SK-N-SH treated with all-trans-retinoic acid at 6 μM for 48 hours (cell line): ENCODE results near the gene ABCG4.

Experiments used
- ATAC-seq: fragments of 200-7000 bp; cut with Tn5 transposase; 3 replicates; pipeline ENCODE4 v1.9.1; 2020; ENCODE audit warnings: mild to moderate bottlenecking, moderate library complexity
- ARNTL ChIP-seq: fragments of 450-650 bp; formaldehyde crosslinking; IDR thresholded peaks from 2 replicates; pipeline ENCODE4 v1.5.0; 2020; ENCODE audit warnings: low read depth, mild to moderate bottlenecking, moderate library complexity, borderline replicate concordance
- CSDC2 ChIP-seq: fragments of 250-450 bp; sonication (Bioruptor Pico); IDR thresholded peaks from 2 replicates; pipeline ENCODE4 v1.5.0; 2020; ENCODE audit warnings: mild to moderate bottlenecking, moderate library complexity
- GLIS3 ChIP-seq: fragments of 250-450 bp; sonication (Bioruptor Pico); IDR thresholded peaks from 2 replicates; pipeline ENCODE4 v1.5.0; 2020; ENCODE audit warnings: mild to moderate bottlenecking, moderate library complexity
- ISL1 ChIP-seq: fragments of 250-450 bp; sonication (Bioruptor Pico); IDR thresholded peaks from 2 replicates; pipeline ENCODE4 v2.1.2; 2022; ENCODE audit warnings: mild to moderate bottlenecking, moderate library complexity
- OSR1 ChIP-seq: fragments of 250-450 bp; sonication (Bioruptor Pico); IDR thresholded peaks from 2 replicates; pipeline ENCODE4 v1.8.0; 2022; ENCODE audit warnings: moderate library complexity, mild to moderate bottlenecking, inconsistent platforms
- PPARA ChIP-seq: fragments of 250-450 bp; sonication (Bioruptor Pico); IDR thresholded peaks from 2 replicates; pipeline ENCODE4 v1.5.0; 2020; ENCODE audit warnings: mild to moderate bottlenecking, borderline replicate concordance
- RARB ChIP-seq: fragments of 250-450 bp; sonication (Bioruptor Pico); IDR thresholded peaks from 2 replicates; pipeline ENCODE4 v1.8.0; 2021; ENCODE audit warnings: mild to moderate bottlenecking, moderate library complexity
- SNAI2 ChIP-seq: fragments of 250-450 bp; sonication (Bioruptor Pico); IDR thresholded peaks from 2 replicates; pipeline ENCODE4 v1.5.0; 2020; ENCODE audit warnings: mild to moderate bottlenecking, moderate library complexity
- TCF4 ChIP-seq: fragments of 250-450 bp; sonication (Bioruptor Pico); IDR thresholded peaks from 2 replicates; pipeline ENCODE4 v1.8.0; 2021; ENCODE audit warnings: mild to moderate bottlenecking, moderate library complexity, borderline replicate concordance
- ZC3H10 ChIP-seq: fragments of 250-450 bp; sonication (Bioruptor Pico); IDR thresholded peaks from 2 replicates; pipeline ENCODE4 v1.5.1; 2021; ENCODE audit warnings: mild to moderate bottlenecking, moderate library complexity
- ZFP30 ChIP-seq: fragments of 450-650 bp; formaldehyde crosslinking; IDR thresholded peaks from 2 replicates; pipeline ENCODE4 v1.5.0; 2022; ENCODE audit warnings: mild to moderate bottlenecking, moderate library complexity
- ZNF565 ChIP-seq: fragments of 450-650 bp; formaldehyde crosslinking; conservative IDR thresholded peaks from 2 replicates; pipeline ENCODE4 v1.5.0; 2020; ENCODE audit warnings: low read depth, mild to moderate bottlenecking, moderate library complexity
- ZNF70 ChIP-seq: fragments of 450-650 bp; formaldehyde crosslinking; IDR thresholded peaks from 2 replicates; pipeline ENCODE4 v1.5.0; 2020; ENCODE audit warnings: mild to moderate bottlenecking, moderate library complexity
- TF ChIP-seq, protein P1 (sequence below): fragments of 250-450 bp; sonication (Bioruptor Pico); IDR thresholded peaks from 2 replicates; pipeline ENCODE4 v1.8.0; 2021; ENCODE audit warnings: low read depth, mild to moderate bottlenecking, moderate library complexity, borderline replicate concordance
- TF ChIP-seq, protein P2 (sequence below): fragments of 250-450 bp; sonication (Bioruptor Pico); IDR thresholded peaks from 2 replicates; pipeline ENCODE4 v1.5.0; 2020; ENCODE audit warnings: mild to moderate bottlenecking, moderate library complexity
- TF ChIP-seq, protein P3 (sequence below): fragments of 250-450 bp; sonication (Bioruptor Pico); IDR thresholded peaks from 2 replicates; pipeline ENCODE4 v1.5.1; 2021; ENCODE audit warnings: mild to moderate bottlenecking, moderate library complexity
- TF ChIP-seq, protein P4 (sequence below): fragments of 250-450 bp; sonication (Bioruptor Pico); IDR thresholded peaks from 2 replicates; pipeline ENCODE4 v1.8.0; 2020; ENCODE audit warnings: mild to moderate bottlenecking, moderate library complexity, borderline replicate concordance
- TF ChIP-seq, protein P5 (sequence below): fragments of 250-450 bp; sonication (Bioruptor Pico); IDR thresholded peaks from 2 replicates; pipeline ENCODE4 v1.5.1; 2020; ENCODE audit warnings: low read depth, mild to moderate bottlenecking, moderate library complexity

The ABCG4 gene

DNA sequence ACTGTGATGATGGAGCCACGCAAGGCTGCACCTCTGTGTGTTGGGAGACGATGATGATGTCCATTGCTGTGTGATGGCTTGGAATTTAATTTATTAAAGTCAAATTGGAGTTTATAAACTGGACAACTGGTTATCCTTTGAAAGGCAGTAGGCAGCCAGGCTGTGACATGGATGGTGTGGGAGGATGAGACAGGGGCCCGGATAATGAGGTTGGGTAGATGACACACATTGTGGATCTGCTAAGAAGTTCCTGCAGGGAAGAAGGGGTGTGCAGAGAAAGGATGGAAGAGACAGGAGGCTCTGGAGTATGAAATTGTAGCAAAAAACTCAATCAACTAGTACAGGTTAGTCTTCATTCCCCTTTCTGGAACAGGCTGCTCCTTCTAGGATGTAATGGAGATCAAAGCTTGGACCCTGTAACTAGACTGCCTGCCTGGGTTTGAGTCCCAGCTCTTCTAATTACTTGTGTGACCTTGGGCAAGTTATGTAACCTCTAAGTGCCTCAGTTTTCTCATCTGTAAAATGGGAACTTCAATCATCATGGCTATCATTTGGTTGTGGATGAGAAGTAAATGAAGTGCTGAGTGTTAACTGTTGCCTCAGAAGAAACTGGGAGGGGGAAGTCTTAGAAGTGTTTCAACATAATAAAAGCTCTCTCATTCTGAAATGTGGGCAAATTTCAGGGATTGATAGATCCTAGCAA lies 31.7 kb upstream of the ABCG4 start:
- ATAC-seq: no peak
- TF ChIP-seq ISL1 (CRISPR knock-in tag) (no peak), OSR1 (CRISPR knock-in tag) (no peak), ZC3H10 (no peak), ZFP30 (no peak), RARB (CRISPR knock-in tag) (no peak), PPARA (CRISPR knock-in tag) (no peak), CSDC2 (CRISPR knock-in tag) (no peak), ZNF565 (CRISPR knock-in tag) (no peak)
- TF ChIP-seq, protein P1, sequence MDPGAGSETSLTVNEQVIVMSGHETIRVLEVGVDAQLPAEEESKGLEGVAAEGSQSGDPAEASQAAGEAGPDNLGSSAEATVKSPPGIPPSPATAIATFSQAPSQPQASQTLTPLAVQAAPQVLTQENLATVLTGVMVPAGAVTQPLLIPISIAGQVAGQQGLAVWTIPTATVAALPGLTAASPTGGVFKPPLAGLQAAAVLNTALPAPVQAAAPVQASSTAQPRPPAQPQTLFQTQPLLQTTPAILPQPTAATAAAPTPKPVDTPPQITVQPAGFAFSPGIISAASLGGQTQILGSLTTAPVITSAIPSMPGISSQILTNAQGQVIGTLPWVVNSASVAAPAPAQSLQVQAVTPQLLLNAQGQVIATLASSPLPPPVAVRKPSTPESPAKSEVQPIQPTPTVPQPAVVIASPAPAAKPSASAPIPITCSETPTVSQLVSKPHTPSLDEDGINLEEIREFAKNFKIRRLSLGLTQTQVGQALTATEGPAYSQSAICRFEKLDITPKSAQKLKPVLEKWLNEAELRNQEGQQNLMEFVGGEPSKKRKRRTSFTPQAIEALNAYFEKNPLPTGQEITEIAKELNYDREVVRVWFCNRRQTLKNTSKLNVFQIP (CRISPR knock-in tag): no peak
- TF ChIP-seq, protein P2, sequence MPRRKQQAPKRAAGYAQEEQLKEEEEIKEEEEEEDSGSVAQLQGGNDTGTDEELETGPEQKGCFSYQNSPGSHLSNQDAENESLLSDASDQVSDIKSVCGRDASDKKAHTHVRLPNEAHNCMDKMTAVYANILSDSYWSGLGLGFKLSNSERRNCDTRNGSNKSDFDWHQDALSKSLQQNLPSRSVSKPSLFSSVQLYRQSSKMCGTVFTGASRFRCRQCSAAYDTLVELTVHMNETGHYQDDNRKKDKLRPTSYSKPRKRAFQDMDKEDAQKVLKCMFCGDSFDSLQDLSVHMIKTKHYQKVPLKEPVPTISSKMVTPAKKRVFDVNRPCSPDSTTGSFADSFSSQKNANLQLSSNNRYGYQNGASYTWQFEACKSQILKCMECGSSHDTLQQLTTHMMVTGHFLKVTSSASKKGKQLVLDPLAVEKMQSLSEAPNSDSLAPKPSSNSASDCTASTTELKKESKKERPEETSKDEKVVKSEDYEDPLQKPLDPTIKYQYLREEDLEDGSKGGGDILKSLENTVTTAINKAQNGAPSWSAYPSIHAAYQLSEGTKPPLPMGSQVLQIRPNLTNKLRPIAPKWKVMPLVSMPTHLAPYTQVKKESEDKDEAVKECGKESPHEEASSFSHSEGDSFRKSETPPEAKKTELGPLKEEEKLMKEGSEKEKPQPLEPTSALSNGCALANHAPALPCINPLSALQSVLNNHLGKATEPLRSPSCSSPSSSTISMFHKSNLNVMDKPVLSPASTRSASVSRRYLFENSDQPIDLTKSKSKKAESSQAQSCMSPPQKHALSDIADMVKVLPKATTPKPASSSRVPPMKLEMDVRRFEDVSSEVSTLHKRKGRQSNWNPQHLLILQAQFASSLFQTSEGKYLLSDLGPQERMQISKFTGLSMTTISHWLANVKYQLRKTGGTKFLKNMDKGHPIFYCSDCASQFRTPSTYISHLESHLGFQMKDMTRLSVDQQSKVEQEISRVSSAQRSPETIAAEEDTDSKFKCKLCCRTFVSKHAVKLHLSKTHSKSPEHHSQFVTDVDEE (CRISPR knock-in tag): no peak

DNA sequence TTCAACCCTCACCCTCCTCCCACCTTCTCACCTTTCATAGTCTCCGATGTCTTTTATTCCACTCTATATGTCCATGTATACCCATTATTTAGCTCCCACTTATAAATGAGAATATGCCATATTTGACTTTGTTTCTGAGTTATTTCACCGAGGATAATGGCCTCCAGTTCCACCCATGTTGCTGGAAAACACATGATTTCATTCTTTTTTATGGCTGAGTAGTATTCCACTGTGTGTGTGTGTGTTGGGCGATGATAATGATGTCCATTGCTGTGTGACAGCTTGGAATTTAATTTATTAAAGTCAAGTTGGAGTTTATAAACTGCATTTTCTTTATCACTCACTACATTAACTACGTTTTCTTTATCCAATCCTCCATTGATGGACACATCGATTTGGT lies 30.6 kb upstream of the ABCG4 start:
- TF ChIP-seq ZC3H10 (no peak), SNAI2 (CRISPR knock-in tag) (no peak), CSDC2 (CRISPR knock-in tag) (no peak), TCF4 (CRISPR knock-in tag) (no peak)
- TF ChIP-seq, protein P3, sequence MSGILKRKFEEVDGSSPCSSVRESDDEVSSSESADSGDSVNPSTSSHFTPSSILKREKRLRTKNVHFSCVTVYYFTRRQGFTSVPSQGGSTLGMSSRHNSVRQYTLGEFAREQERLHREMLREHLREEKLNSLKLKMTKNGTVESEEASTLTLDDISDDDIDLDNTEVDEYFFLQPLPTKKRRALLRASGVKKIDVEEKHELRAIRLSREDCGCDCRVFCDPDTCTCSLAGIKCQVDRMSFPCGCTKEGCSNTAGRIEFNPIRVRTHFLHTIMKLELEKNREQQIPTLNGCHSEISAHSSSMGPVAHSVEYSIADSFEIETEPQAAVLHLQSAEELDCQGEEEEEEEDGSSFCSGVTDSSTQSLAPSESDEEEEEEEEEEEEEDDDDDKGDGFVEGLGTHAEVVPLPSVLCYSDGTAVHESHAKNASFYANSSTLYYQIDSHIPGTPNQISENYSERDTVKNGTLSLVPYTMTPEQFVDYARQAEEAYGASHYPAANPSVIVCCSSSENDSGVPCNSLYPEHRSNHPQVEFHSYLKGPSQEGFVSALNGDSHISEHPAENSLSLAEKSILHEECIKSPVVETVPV (CRISPR knock-in tag): no peak
- ATAC-seq: no peak

DNA sequence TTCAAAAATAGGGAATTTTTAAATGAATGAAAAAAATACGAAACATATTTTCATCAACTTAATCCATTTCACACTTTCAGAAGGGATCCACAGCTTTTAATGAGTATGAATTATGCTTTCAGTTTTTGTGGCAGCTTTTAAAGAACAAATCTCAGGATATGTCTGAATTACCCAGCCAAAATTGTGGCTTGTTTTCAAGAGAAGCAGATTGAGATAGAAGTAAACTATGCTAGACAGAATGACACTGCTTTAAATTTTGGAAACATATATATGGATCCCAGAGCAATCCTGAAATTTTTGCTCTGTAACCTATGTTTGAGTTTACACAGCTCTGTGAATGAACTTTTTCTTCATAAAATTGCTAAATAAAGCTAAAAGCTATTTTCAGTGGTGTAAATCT lies 29.9 kb upstream of the ABCG4 start:
- TF ChIP-seq TCF4 (CRISPR knock-in tag) (no peak), ZNF565 (CRISPR knock-in tag) (no peak), OSR1 (CRISPR knock-in tag) (no peak), ZNF70 (no peak), PPARA (CRISPR knock-in tag) (no peak), ARNTL (CRISPR knock-in tag) (no peak), GLIS3 (CRISPR knock-in tag) (no peak), CSDC2 (CRISPR knock-in tag) (no peak)
- TF ChIP-seq, protein P4, sequence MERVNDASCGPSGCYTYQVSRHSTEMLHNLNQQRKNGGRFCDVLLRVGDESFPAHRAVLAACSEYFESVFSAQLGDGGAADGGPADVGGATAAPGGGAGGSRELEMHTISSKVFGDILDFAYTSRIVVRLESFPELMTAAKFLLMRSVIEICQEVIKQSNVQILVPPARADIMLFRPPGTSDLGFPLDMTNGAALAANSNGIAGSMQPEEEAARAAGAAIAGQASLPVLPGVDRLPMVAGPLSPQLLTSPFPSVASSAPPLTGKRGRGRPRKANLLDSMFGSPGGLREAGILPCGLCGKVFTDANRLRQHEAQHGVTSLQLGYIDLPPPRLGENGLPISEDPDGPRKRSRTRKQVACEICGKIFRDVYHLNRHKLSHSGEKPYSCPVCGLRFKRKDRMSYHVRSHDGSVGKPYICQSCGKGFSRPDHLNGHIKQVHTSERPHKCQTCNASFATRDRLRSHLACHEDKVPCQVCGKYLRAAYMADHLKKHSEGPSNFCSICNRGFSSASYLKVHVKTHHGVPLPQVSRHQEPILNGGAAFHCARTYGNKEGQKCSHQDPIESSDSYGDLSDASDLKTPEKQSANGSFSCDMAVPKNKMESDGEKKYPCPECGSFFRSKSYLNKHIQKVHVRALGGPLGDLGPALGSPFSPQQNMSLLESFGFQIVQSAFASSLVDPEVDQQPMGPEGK (CRISPR knock-in tag): no peak
- TF ChIP-seq, protein P1 (CRISPR knock-in tag): no peak
- TF ChIP-seq, protein P2 (CRISPR knock-in tag): no peak
- TF ChIP-seq, protein P3 (CRISPR knock-in tag): no peak
- TF ChIP-seq, protein P5, sequence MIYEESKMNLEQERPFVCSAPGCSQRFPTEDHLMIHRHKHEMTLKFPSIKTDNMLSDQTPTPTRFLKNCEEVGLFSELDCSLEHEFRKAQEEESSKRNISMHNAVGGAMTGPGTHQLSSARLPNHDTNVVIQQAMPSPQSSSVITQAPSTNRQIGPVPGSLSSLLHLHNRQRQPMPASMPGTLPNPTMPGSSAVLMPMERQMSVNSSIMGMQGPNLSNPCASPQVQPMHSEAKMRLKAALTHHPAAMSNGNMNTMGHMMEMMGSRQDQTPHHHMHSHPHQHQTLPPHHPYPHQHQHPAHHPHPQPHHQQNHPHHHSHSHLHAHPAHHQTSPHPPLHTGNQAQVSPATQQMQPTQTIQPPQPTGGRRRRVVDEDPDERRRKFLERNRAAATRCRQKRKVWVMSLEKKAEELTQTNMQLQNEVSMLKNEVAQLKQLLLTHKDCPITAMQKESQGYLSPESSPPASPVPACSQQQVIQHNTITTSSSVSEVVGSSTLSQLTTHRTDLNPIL (CRISPR knock-in tag): no peak
- no peak for ATAC-seq
